Caco-2 (cell line): ENCODE data around the gene ABHD2. TPM values are rescaled to one million over a fixed set of nuclear protein-coding genes. Genes with fewer than 3 reads are reported as not detected.

ENCODE experiments used
- BruUV-seq: library from RNA; stranded (reverse); fragments of 400-500 nt; replicated peaks from 2 replicates; lab custom pipeline; 2021; lab: Mats Ljungman, UMichigan
- CTCF ChIA-PET: fragments of 300-600 bp; sonication (Branson Sonifier 250); formaldehyde crosslinking; loops from one replicate; lab custom pipeline; 2022; ENCODE audit warnings: antibody characterized with exemption; lab: Charles Lee
- POLR2A ChIA-PET: fragments of 300-600 bp; sonication (Branson Sonifier 250); formaldehyde crosslinking; loops from one replicate; lab custom pipeline; 2022; ENCODE audit warnings: antibody characterized with exemption; lab: Charles Lee
- DNase-seq, 2 experiments: peaks; one replicate each; pipeline versions ENCODE4 v3.0.0 to v3.0.0-alpha.2; 2020 to 2022
- H3K27me3 ChIP-seq: replicated peaks from 2 replicates; pipeline ENCODE4 v1.6.0; 2011; ENCODE audit warnings: low read length; ENCODE audit not compliant: control insufficient read depth, insufficient read depth
- H3K36me3 ChIP-seq: 2 replicates; pipeline ENCODE4 v1.5.1; 2011; ENCODE audit warnings: low read length; ENCODE audit not compliant: control insufficient read depth, insufficient read depth
- H3K4me1 ChIP-seq: fragments of 250-450 bp; sonication (Bioruptor Pico); 2 replicates; pipeline ENCODE4 v1.5.1; 2020; ENCODE audit warnings: mild to moderate bottlenecking
- H3K4me3 ChIP-seq: 2 replicates; pipeline ENCODE4 v1.5.1; 2011; ENCODE audit warnings: low read depth, mild to moderate bottlenecking, control low read depth, low read length
- H3K9me3 ChIP-seq: fragments of 250-450 bp; sonication (Bioruptor Pico); 2 replicates; pipeline ENCODE4 v1.5.1; 2020; ENCODE audit warnings: mild to moderate bottlenecking, moderate library complexity
- H3K27ac Mint-ChIP-seq: one replicate; pipeline ENCODE4 v1.8.0; 2022; ENCODE audit warnings: mixed read lengths; ENCODE audit not compliant: unreplicated experiment
- H3K27me3 Mint-ChIP-seq: one replicate; pipeline ENCODE4 v1.8.0; 2022; ENCODE audit warnings: mixed read lengths; ENCODE audit not compliant: insufficient read depth, unreplicated experiment
- H3K36me3 Mint-ChIP-seq: one replicate; pipeline ENCODE4 v1.8.0; 2022; ENCODE audit warnings: mild to moderate bottlenecking, mixed read lengths; ENCODE audit not compliant: insufficient read depth, unreplicated experiment
- H3K4me1 Mint-ChIP-seq: one replicate; pipeline ENCODE4 v1.8.0; 2022; ENCODE audit warnings: low read depth, mixed read lengths; ENCODE audit not compliant: unreplicated experiment
- H3K4me3 Mint-ChIP-seq: one replicate; pipeline ENCODE4 v1.8.0; 2022; ENCODE audit warnings: mild to moderate bottlenecking, moderate library complexity, mixed read lengths; ENCODE audit not compliant: unreplicated experiment
- H3K9me3 Mint-ChIP-seq: one replicate; pipeline ENCODE4 v1.8.0; 2022; ENCODE audit warnings: mixed read lengths; ENCODE audit not compliant: unreplicated experiment
- CTCF ChIP-seq, 2 experiments: fragments of 200-600 bp in 1 of 2; IDR thresholded peaks; 1 replicate in 1 of 2; 2 replicates in 1 of 2; pipeline versions ENCODE4 v1.5.1 to v1.8.0; 2011 to 2022; ENCODE audit warnings: antibody characterized with exemption in 1 of 2, control low read depth in 1 of 2, inconsistent platforms in 1 of 2, low read depth in 1 of 2, low read length in 1 of 2, mild to moderate bottlenecking in 1 of 2, moderate library complexity in 1 of 2; ENCODE audit not compliant: insufficient read depth in 1 of 2, severe bottlenecking in 1 of 2, unreplicated experiment in 1 of 2
- intact Hi-C: fragments of 100-400 bp; cut with micrococcal nuclease; formaldehyde crosslinking; loops from one replicate; pipeline ENCODE4 v1.10.0; 2022; ENCODE audit not compliant: unreplicated experiment
- total RNA-seq: library from RNA; stranded (reverse); gene quantifications from 2 replicates; pipeline ENCODE4 v1.2.3, GENCODE V29; 2022

Gene ABHD2
- total RNA-seq, 1 experiment from 2014 or later, result 63.0 TPM

DNA sequence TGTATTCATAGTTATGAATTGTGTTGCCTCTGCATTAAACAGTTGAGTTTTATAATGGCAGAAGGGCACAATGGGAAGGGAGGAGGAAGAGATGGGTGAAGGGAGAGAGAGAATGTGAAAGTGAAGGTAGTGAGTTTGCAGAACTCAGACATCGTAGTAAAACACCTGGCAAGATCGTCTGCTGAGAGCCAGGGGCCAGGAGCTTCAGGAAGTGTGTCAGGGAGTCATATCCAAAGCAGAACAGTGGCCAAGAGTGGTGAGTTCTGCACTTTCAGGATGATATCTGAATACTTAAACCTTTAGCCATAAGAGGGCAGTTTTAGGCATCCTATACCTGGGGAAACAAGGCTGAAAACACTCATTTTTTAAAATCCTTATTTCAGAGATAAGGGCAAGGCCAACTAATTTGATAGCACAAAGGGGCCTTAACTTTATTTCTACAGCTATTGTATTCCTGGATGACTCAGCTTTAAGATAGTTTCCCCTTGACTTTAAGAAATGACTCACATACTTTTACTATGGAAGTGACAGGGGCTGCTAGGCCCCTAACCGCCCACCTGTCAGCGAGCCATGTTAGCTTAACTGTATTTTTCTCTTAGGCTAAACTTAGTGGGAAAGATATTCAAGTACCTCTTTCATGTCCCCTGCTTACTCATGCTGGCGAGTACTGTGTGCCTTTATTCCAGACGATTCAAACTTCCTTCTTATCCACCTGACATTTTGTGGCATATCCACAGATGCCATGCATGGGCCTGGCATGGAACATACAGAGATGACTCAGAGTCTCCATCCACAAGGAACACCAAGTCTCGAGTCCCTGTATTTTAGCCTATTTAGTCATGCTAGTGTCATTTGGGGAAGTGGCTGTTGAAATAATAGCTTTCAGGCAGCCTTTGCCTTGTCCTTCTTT is 79.3 kb downstream of the ABHD2 start:
- intact Hi-C loops, result no loop called here
- Histone ChIP-seq H3K4me1 (peaks cover 32% of the 10 kb centered on the region), H3K9me3 (no peaks in the 10 kb centered on the region), H3K27me3 (no peaks in the 10 kb centered on the region), H3K36me3 (no peaks in the 10 kb centered on the region), H3K4me3 (no peak overlapping the region)
- H3K9me3 Mint-ChIP-seq, result no peaks in the 10 kb centered on the region
- no peaks in the 10 kb centered on the region for H3K27me3 Mint-ChIP-seq
- ChIA-PET CTCF (interaction anchor here (0.7 to 1.5 kb wide), 4 partner anchors 22 to 79 kb away, joined by 3 to 4 read pairs (median 3); partner anchors contain the start of gene ABHD2), POLR2A (interaction anchor here (0.6 kb wide), 1 partner anchor 1735 kb away, joined by 3 read pairs; no protein-coding TSS in a partner anchor)
- peak overlapping the region; percentile 53 for H3K27ac Mint-ChIP-seq
- no peaks in the 10 kb centered on the region for H3K36me3 Mint-ChIP-seq
- H3K4me1 Mint-ChIP-seq, result peaks cover 17% of the 10 kb centered on the region
- TF ChIP-seq CTCF (IDR thresholded peaks at IDR 0.05; ENCODE audit: insufficient read depth in 1 of 2, low read depth in 1 of 2, low read length in 1 of 2, severe bottlenecking in 1 of 2, unreplicated experiment in 1 of 2), result no peak
- BruUV-seq, result no TSS peak
- DNase-seq, result no peak
- H3K4me3 Mint-ChIP-seq, result no peak overlapping the region

DNA sequence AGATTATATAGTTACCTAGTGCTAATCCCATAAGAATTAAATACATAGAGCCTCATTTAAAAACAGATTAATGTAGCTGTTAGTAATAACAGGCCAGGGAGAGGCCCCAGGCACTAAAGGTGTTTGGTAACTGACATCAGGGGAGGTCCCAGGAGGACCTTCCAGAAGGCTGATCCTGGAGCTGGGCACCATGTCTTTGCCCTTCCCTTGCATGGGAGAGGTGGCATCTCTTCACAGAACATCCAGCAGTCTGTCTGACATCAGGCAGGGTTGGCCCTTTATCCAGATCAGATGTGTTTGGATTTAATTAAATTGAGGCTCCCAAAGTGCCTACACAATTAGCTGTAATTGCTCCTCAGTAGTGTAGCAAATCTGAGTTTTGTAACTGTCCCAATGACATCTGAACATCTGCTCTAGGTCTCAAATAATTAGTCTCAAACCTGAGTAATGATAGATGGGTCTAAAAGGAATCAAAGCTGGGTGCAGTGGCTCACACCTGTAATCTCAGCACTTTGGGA is 80.1 kb downstream of the ABHD2 start:
- DNase-seq, result no peak
- H3K36me3 Mint-ChIP-seq, result no peaks in the 10 kb centered on the region
- no TSS peak for BruUV-seq
- ChIA-PET POLR2A (no interaction called here), CTCF (interaction anchor here (0.7 to 1.4 kb wide), 2 partner anchors 22 to 80 kb away, joined by 3 to 4 read pairs; partner anchors contain the start of gene ABHD2)
- Histone ChIP-seq H3K9me3 (no peaks in the 10 kb centered on the region), H3K27me3 (no peaks in the 10 kb centered on the region), H3K4me1 (peaks cover 32% of the 10 kb centered on the region), H3K36me3 (no peaks in the 10 kb centered on the region), H3K4me3 (no peak overlapping the region)
- H3K27me3 Mint-ChIP-seq, result no peaks in the 10 kb centered on the region
- H3K4me1 Mint-ChIP-seq, result peaks cover 17% of the 10 kb centered on the region
- intact Hi-C loops, result no loop called here
- TF ChIP-seq CTCF (IDR thresholded peaks at IDR 0.05; ENCODE audit: insufficient read depth in 1 of 2, low read depth in 1 of 2, low read length in 1 of 2, severe bottlenecking in 1 of 2, unreplicated experiment in 1 of 2), result no peak
- H3K27ac Mint-ChIP-seq, result no peak overlapping the region
- no peak overlapping the region for H3K4me3 Mint-ChIP-seq
- H3K9me3 Mint-ChIP-seq, result no peaks in the 10 kb centered on the region

DNA sequence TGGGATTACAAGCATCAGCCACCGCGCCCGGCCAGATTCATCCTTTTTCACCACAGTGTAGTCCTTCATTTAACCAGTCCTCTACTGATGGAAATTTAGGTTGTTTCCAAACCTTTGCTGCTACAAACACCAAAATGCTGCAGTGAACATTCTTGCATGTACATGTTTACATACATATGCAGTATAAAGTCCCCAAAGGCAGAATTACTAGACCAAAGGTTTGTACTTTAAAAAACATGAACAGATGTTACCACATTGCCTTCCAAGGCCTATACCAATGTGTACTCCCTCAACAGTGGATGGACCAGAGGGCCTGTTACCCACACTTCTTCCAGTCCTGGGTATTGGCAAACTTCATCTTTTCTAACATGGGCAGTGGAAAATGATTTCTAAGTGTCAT is 82.1 kb downstream of the ABHD2 start:
- POLR2A ChIA-PET, result no interaction called here
- BruUV-seq, result no TSS peak
- CTCF ChIA-PET, result interaction anchor here (1.5 to 2.4 kb wide), 2 partner anchors 30 to 82 kb away, joined by 3 to 13 read pairs; partner anchors contain the start of gene ABHD2
- no peaks in the 10 kb centered on the region for H3K27me3 ChIP-seq
- H3K4me1 ChIP-seq, result peaks cover 20% of the 10 kb centered on the region
- Mint-ChIP-seq H3K36me3 (no peaks in the 10 kb centered on the region), H3K4me1 (peaks cover 7% of the 10 kb centered on the region), H3K27me3 (no peaks in the 10 kb centered on the region), H3K4me3 (no peak overlapping the region), H3K9me3 (no peaks in the 10 kb centered on the region), H3K27ac (no peak overlapping the region)
- DNase-seq, result no peak
- no peaks in the 10 kb centered on the region for H3K9me3 ChIP-seq
- intact Hi-C loops, result loop anchor here (5.0 to 10.0 kb wide), 2 partner anchors 268 to 296 kb away; no protein-coding TSS in a partner anchor
- H3K4me3 ChIP-seq, result no peak overlapping the region
- no peak for TF ChIP-seq CTCF (IDR thresholded peaks at IDR 0.05; ENCODE audit: insufficient read depth in 1 of 2, low read depth in 1 of 2, low read length in 1 of 2, severe bottlenecking in 1 of 2, unreplicated experiment in 1 of 2)
- H3K36me3 ChIP-seq, result no peaks in the 10 kb centered on the region
